ENCODE data around the gene TPK1. TPM values are rescaled to one million over a fixed set of nuclear protein-coding genes. Genes with fewer than 3 reads are reported as not detected.

Gene TPK1
- total RNA-seq, 1 donor from 2014 or later: 2.2 TPM

DNA sequence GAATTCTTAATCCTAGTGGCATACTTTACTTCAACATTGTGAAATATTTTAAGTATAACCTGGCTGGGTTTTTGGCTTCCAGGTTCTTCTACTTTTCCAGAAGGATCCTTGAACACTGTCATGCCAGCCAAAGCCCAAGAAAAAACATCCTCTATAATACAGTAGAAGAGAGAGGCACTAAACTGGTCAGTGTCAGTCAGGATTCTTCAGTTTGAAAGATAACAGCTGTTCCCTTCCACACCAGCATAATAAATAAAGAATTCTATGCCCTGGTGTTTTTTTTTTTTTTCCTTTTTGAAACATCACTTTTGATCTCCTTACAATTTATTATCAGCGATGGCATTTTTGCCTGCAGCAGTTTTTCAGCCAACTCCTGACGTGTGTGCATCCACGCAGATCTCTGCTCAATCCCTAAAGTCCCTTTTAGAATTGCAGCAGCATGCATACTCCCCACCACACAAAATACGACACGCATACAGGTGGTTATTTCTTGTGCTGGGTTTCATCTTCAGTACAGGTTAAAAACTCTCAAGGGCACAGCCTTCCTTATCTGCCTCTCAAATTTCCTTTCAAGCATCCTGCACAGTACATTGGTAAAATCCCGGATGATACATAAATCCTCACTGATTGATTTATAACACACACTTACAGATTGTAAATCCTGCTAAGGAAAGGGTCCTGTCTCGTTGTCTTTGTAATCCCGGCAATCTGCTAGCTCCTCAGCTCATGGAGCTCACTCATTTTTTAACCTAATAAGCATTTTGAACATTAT lies 100.2 kb downstream of the TPK1 start:
- no peaks in the 10 kb centered on the region for H3K9me3 Mint-ChIP-seq (ENCODE audit: unreplicated experiment)
- DNase-seq (ENCODE audit: low read depth) (no peak), FAIRE-seq (no peak)
- Histone ChIP-seq H3K79me2 (ENCODE audit: insufficient read depth, low read length) (no peaks in the 10 kb centered on the region), H2AFZ (ENCODE audit: low read depth, low read length) (no peak overlapping the region), H3K36me3 (ENCODE audit: insufficient read depth, low read length) (no peaks in the 10 kb centered on the region), H3K27me3 (ENCODE audit: insufficient read depth, low read length) (no peaks in the 10 kb centered on the region), H3K27ac (ENCODE audit: low read depth, low read length) (no peak overlapping the region), H3K9me3 (ENCODE audit: insufficient read depth, low read depth, low read length) (no peaks in the 10 kb centered on the region), H3K9ac (ENCODE audit: low read length) (no peak overlapping the region), H3K4me1 (ENCODE audit: insufficient read depth, low read length) (no peaks in the 10 kb centered on the region), H3K4me2 (ENCODE audit: low read length) (no peak overlapping the region), H4K20me1 (ENCODE audit: insufficient read depth, low read length) (no peaks in the 10 kb centered on the region), H3K4me3 (ENCODE audit: insufficient read depth, low read depth, low read length) (no peak overlapping the region)
- no peaks in the 10 kb centered on the region for H3K27me3 Mint-ChIP-seq (ENCODE audit: low read depth, unreplicated experiment)
- no peak overlapping the region for H3K4me3 Mint-ChIP-seq (ENCODE audit: unreplicated experiment)
- no peaks in the 10 kb centered on the region for H3K4me1 Mint-ChIP-seq (ENCODE audit: low read depth, unreplicated experiment)
- H3K27ac Mint-ChIP-seq (ENCODE audit: unreplicated experiment): no peak overlapping the region
- no peak for TF ChIP-seq EZH2 (IDR thresholded peaks at IDR 0.05; ENCODE audit: insufficient read depth, low read length)
- no peaks in the 10 kb centered on the region for H3K36me3 Mint-ChIP-seq (ENCODE audit: low read depth, unreplicated experiment)

DNA sequence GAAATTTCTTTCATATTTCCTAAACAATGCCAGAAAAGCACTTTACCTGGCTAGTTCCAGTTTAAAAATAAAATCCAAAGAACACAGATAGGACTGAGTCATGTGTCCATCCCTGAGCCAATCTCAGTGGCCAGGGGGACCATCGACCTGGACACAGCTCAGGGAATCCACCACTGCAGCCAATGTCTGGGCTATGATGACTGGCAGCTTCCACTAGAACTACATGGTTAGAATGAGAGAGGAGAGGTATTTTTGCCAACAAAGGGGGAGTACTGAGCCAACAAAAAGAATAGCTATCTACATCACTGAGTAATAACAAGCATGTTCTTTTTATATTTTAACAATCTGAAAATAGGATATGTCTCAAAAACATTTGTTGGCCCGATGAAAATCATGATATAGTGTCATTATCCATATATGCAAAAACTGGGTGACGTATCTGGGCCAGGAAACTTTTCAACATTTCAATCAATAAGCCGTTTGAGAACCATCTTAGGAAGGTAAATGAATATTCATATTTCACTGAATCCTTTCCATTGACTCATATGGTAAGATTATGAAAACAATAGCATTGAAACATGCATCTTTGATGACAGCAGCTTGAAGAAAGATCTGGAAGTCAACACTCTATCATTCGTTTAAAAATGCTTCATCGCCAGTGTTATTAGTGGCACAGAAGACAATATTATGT lies 104.0 kb downstream of the TPK1 start:
- H3K79me2 ChIP-seq (ENCODE audit: insufficient read depth, low read length): no peaks in the 10 kb centered on the region
- H3K4me2 ChIP-seq (ENCODE audit: low read length): no peak overlapping the region
- H3K27ac ChIP-seq (ENCODE audit: low read depth, low read length): no peak overlapping the region
- no peak overlapping the region for H3K27ac Mint-ChIP-seq (ENCODE audit: unreplicated experiment)
- no peaks in the 10 kb centered on the region for H3K9me3 ChIP-seq (ENCODE audit: insufficient read depth, low read depth, low read length)
- FAIRE-seq: no peak
- H3K27me3 Mint-ChIP-seq (ENCODE audit: low read depth, unreplicated experiment): no peaks in the 10 kb centered on the region
- no peak overlapping the region for H3K4me3 ChIP-seq (ENCODE audit: insufficient read depth, low read depth, low read length)
- H2AFZ ChIP-seq (ENCODE audit: low read depth, low read length): no peak overlapping the region
- H3K9ac ChIP-seq (ENCODE audit: low read length): no peak overlapping the region
- no peaks in the 10 kb centered on the region for H3K36me3 Mint-ChIP-seq (ENCODE audit: low read depth, unreplicated experiment)
- peaks cover 2% of the 10 kb centered on the region for H3K9me3 Mint-ChIP-seq (ENCODE audit: unreplicated experiment)
- H4K20me1 ChIP-seq (ENCODE audit: insufficient read depth, low read length): no peaks in the 10 kb centered on the region
- H3K36me3 ChIP-seq (ENCODE audit: insufficient read depth, low read length): no peaks in the 10 kb centered on the region
- H3K4me1 Mint-ChIP-seq (ENCODE audit: low read depth, unreplicated experiment): no peaks in the 10 kb centered on the region
- H3K4me3 Mint-ChIP-seq (ENCODE audit: unreplicated experiment): no peak overlapping the region
- TF ChIP-seq, protein P1, sequence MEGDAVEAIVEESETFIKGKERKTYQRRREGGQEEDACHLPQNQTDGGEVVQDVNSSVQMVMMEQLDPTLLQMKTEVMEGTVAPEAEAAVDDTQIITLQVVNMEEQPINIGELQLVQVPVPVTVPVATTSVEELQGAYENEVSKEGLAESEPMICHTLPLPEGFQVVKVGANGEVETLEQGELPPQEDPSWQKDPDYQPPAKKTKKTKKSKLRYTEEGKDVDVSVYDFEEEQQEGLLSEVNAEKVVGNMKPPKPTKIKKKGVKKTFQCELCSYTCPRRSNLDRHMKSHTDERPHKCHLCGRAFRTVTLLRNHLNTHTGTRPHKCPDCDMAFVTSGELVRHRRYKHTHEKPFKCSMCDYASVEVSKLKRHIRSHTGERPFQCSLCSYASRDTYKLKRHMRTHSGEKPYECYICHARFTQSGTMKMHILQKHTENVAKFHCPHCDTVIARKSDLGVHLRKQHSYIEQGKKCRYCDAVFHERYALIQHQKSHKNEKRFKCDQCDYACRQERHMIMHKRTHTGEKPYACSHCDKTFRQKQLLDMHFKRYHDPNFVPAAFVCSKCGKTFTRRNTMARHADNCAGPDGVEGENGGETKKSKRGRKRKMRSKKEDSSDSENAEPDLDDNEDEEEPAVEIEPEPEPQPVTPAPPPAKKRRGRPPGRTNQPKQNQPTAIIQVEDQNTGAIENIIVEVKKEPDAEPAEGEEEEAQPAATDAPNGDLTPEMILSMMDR (IDR thresholded peaks at IDR 0.05; ENCODE audit: insufficient read depth, low read depth, low read length): no peak
- no peak for TF ChIP-seq EZH2 (IDR thresholded peaks at IDR 0.05; ENCODE audit: insufficient read depth, low read length)
- DNase-seq (ENCODE audit: low read depth): no peak
- no peaks in the 10 kb centered on the region for H3K27me3 ChIP-seq (ENCODE audit: insufficient read depth, low read length)
- no peaks in the 10 kb centered on the region for H3K4me1 ChIP-seq (ENCODE audit: insufficient read depth, low read length)

- Mint-ChIP-seq H3K4me1 (ENCODE audit: low read depth, unreplicated experiment) (no peaks in the 10 kb centered on the region), H3K27me3 (ENCODE audit: low read depth, unreplicated experiment) (no peaks in the 10 kb centered on the region), H3K4me3 (ENCODE audit: unreplicated experiment) (no peak overlapping the region), H3K9me3 (ENCODE audit: unreplicated experiment) (peaks cover 2% of the 10 kb centered on the region), H3K36me3 (ENCODE audit: low read depth, unreplicated experiment) (no peaks in the 10 kb centered on the region), H3K27ac (ENCODE audit: unreplicated experiment) (no peak overlapping the region)
- Histone ChIP-seq H4K20me1 (ENCODE audit: insufficient read depth, low read length) (no peaks in the 10 kb centered on the region), H3K27ac (ENCODE audit: low read depth, low read length) (no peak overlapping the region), H2AFZ (ENCODE audit: low read depth, low read length) (no peak overlapping the region), H3K9ac (ENCODE audit: low read length) (no peak overlapping the region), H3K4me2 (ENCODE audit: low read length) (no peak overlapping the region), H3K36me3 (ENCODE audit: insufficient read depth, low read length) (no peaks in the 10 kb centered on the region), H3K4me3 (ENCODE audit: insufficient read depth, low read depth, low read length) (no peak overlapping the region), H3K4me1 (ENCODE audit: insufficient read depth, low read length) (no peaks in the 10 kb centered on the region), H3K79me2 (ENCODE audit: insufficient read depth, low read length) (no peaks in the 10 kb centered on the region), H3K27me3 (ENCODE audit: insufficient read depth, low read length) (no peaks in the 10 kb centered on the region), H3K9me3 (ENCODE audit: insufficient read depth, low read depth, low read length) (no peaks in the 10 kb centered on the region)
- FAIRE-seq (no peak), DNase-seq (ENCODE audit: low read depth) (no peak)
- TF ChIP-seq, protein P1 (IDR thresholded peaks at IDR 0.05; ENCODE audit: insufficient read depth, low read depth, low read length): no peak
- no peak for TF ChIP-seq EZH2 (IDR thresholded peaks at IDR 0.05; ENCODE audit: insufficient read depth, low read length)
Measured at GRCh38 chr7:144730224-144730623, 105.6 kb downstream of the TPK1 start.

Data from astrocyte (in vitro differentiated cells and primary cell).